GM18507 (cell line): Measurements from ENCODE around the gene CYP26B1.

Experiments
- DNase-seq: peaks from one replicate; pipeline ENCODE4 v3.0.0; 2011; ENCODE audit warnings: low read depth; ENCODE audit not compliant: insufficient read length; ENCODE audit errors: extremely low spot score
- FAIRE-seq: peaks from 2 replicates; lab custom pipeline; 2011; peaks lifted over from hg19 to GRCh38; lab: Jason Lieb, UNC

Gene CYP26B1

GRCh38 chr2:72147303-72147971 is at the start of gene CYP26B1:
Gene CYP26B1, minus strand, starts transcription at chr2:72147862. Its CDS starts 28 bp downstream, at chr2:72147834.
- DNase-seq (no peak), FAIRE-seq (no peak)

- FAIRE-seq: no peak
- DNase-seq: no peak
These were observed 46.1 kb upstream of the CYP26B1 start for GRCh38 chr2:72193723-72194122.

GRCh38 chr2:72191441-72191840 is 43.8 kb upstream of the CYP26B1 start:
- FAIRE-seq (no peak), DNase-seq (no peak)

GRCh38 chr2:72185206-72185605 is 37.5 kb upstream of the CYP26B1 start:
- FAIRE-seq (no peak), DNase-seq (no peak)

- DNase-seq: no peak
- FAIRE-seq: no peak
These were observed 35.8 kb upstream of the CYP26B1 start for GRCh38 chr2:72183466-72183865.

- FAIRE-seq (no peak), DNase-seq (no peak)
These were observed 35.4 kb upstream of the CYP26B1 start for GRCh38 chr2:72183016-72183415.

GRCh38 chr2:72182547-72182946 is 34.9 kb upstream of the CYP26B1 start:
- FAIRE-seq (no peak), DNase-seq (no peak)

- DNase-seq (no peak), FAIRE-seq (no peak)
These were observed 34.0 kb upstream of the CYP26B1 start for GRCh38 chr2:72181616-72182015.

GRCh38 chr2:72180351-72180750 is 32.7 kb upstream of the CYP26B1 start:
- FAIRE-seq (no peak), DNase-seq (no peak)

GRCh38 chr2:72178551-72178950 is 30.9 kb upstream of the CYP26B1 start:
- FAIRE-seq: no peak
- DNase-seq: no peak

GRCh38 chr2:72176281-72176680 is 28.6 kb upstream of the CYP26B1 start:
- FAIRE-seq (no peak), DNase-seq (no peak)

GRCh38 chr2:72175636-72176035 is 28.0 kb upstream of the CYP26B1 start:
- FAIRE-seq: no peak
- DNase-seq: no peak

- DNase-seq (no peak), FAIRE-seq (no peak)
These were observed 26.1 kb upstream of the CYP26B1 start for GRCh38 chr2:72173640-72174321.

GRCh38 chr2:72172478-72172877 is 24.8 kb upstream of the CYP26B1 start:
- FAIRE-seq (no peak), DNase-seq (no peak)

GRCh38 chr2:72166279-72166678 is 18.6 kb upstream of the CYP26B1 start:
- FAIRE-seq: no peak

GRCh38 chr2:72165792-72166191 is 18.1 kb upstream of the CYP26B1 start:
- FAIRE-seq (no peak), DNase-seq (no peak)

More at GRCh38 chr2:72166279-72166678, 18.6 kb upstream of the CYP26B1 start:
- DNase-seq: no peak

- FAIRE-seq (no peak), DNase-seq (no peak)
These were observed 14.9 kb upstream of the CYP26B1 start for GRCh38 chr2:72162574-72162973.

GRCh38 chr2:72159211-72159993 is 11.7 kb upstream of the CYP26B1 start:
- FAIRE-seq (no peak), DNase-seq (no peak)

- no peak for FAIRE-seq
- DNase-seq: no peak
These were observed 10.5 kb upstream of the CYP26B1 start for GRCh38 chr2:72157871-72158771.

- no peak for DNase-seq
- FAIRE-seq: no peak
These were observed 9.2 kb upstream of the CYP26B1 start for GRCh38 chr2:72156872-72157271.
